HG03025 (cell line): ENCODE data around the gene IL3RA.
"Not testable (repeated sequence)": the region's sequence is repeated elsewhere in the genome, so short reads cannot be mapped to it uniquely, and the experiment has no call there.

ENCODE experiments used
- ATAC-seq: cut with Tn5 transposase; IDR thresholded peaks from one replicate; pipeline ENCODE4 v1.9.1; 2021; ENCODE audit warnings: mild to moderate bottlenecking, moderate library complexity; ENCODE audit not compliant: unreplicated experiment, low FRiP score

Gene IL3RA

DNA sequence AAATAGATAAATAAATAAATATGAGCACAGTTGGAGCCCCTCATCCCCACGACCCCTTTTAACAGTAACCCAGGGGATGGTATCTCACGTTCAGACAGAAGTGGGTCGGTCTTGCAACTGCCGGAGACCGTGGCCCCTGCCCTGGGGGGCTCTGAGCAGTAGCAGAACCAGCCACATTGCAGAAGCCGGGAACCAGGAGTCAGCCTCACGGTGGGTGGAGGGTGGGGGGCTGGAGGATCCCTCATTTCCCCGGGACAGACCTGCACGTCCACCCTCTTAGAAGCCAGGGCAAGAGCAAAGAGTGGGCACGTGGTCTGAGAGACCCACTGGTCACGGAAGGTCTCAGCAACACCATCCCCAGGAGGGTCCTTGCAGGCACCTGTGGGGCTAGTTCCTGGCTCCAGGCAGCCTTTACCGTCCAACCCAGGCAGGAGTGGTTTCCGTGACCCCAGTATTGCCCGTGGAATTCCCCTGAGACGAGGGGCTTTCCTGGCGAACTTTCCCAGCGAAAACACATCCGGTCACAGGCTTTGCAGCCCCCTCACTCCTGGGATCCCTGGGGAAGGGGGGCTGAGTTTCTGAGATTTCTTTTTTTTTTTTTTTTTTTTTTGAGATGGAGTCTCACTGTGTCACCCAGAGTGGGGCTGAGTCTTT lies 8.8 kb upstream of the IL3RA start:
- no peak for ATAC-seq

DNA sequence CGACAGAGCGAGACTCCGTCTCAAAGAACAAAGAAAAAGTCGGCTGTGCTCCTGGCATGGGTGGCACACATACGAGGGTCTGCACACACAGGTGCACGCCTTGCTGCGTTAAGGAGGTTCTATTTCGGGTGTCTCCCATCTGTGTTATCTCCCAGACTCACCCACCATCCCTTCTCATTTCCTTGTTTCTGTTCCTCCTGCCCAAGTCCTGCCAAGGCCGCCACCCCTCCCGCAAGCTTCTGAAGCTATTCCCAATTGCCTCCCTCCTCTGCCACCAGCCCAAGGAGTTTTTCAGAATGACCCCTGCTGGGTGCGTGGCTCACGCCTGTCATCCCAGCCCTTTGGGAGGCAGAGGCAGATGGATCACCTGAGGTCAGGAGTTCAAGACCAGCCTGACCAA lies 6.0 kb upstream of the IL3RA start:
- no peak for ATAC-seq

DNA sequence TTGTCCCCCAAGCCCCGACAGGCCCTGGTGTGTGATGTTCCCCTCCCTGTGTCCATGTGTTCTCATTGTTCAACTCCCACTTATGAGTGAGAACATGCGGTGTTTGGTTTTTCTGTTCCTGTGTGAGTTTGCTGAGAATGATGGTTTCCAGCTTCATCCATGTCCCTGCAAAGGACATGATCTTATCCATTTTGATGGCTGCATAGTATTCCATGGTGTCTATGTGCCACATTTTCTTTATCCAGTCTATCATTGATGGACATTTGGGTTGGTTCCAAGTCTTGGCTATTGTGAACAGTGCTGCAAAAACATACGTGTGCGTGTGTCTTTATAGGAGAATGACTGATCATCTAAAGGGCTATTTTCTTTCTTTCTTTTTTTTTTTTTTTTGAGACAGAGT lies 4.2 kb upstream of the IL3RA start:
- ATAC-seq, result not testable (repeated sequence)

DNA sequence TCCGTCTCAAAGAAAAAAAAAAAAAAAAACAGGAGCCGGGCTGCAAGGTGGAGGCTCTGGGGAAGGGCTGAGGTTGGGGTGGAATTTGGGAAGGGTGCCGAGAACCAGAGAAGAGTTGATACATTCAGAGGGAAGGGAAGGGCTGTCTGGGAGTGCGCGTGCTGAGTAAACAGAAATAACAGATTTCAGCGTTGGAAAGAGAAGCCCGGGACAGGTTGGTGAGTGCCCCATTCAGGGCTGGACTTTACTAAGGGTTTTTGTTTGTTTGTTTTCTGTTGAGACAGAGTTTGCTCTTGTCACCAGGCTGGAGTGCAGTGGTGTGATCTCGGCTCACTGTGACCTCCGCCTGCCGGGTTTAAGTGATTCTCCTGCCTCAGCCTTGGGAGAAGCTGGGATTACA lies 1.7 kb upstream of the IL3RA start:
- ATAC-seq, result no peak

DNA sequence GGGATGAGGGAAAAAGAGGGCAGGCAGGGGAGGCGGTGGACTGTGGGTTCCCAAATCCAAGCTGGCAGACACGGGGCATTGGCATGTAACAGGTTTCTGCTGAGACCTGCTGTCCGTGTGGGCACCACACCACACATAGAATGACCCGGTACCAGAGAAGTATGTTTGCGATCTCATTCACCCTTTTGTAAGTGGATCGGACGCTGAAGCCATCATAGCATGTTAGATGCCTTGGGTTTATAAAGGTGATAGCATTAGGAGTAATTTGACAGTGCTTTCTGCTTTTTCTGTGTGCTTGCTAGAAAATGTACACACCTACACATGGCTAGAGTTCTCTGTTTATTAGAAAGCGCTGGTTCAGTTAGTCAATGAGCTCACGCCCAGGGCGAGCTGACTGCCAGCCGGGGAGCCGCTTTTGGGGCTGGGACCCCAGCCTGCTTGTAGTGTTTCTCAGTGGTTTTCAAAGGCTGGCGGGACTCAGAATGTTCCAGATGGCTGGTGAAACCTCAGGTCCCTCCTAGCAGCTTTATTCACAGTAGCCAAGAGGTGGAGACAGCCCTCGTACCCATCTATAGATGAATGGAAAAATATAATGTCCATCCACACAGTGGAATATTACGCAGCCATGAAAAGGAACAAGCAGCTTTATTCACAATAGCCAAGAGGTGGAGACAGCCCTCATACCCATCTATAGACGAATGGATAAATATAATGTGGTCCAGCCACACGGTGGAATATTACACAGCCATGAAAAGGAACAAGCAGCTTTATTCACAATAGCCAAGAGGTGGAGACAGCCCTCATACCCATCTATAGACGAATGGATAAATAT lies 579 bp downstream of the IL3RA start:
- ATAC-seq, result no peak

DNA sequence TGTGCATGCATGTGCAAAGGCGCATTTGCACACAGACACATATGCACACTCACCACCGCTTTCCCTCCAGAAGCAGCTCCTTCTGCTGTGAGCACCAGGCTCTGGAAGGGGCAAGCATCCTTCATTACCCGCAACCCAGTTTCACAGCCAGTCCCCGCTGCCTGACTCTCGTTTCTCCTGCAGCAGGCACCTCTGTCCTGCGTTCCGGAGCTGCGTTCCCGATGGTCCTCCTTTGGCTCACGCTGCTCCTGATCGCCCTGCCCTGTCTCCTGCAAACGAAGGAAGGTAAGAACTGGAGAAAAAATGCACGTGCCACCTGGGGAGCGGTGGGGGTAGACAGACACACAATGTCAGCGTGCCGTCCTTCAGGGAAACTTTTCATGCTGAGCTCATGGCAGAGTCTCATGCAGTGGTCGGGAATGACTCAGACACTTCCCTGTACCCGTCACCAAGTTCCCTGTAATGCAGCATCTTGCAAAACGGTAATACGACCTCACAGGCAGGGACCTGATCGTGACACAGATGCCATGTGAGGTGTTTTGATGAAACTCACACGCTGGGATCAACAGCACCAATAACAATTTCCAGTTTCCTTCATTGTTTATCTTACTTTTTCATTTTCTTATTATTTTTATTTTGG lies 5.1 kb downstream of the IL3RA start:
- no peak for ATAC-seq

DNA sequence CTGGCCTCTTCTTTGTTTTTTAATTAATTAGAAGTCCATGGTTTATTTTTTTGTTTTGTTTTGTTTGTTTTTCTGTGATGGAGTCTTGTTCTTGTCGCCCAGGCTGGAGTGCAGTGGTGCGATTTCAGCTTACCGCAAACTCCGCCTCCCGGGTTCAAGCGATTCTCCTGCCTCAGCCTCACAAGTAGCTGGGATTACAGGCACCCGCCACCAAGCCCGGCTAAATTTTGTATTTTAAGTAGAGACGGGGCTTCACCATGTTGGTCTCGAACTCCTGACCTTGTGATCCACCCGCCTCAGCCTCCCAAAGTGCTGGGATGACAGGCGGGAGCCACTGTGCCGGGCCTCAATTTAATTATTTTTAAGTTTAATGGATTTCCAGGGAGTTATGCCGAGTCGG lies 13.0 kb downstream of the IL3RA start:
- not testable (repeated sequence) for ATAC-seq

DNA sequence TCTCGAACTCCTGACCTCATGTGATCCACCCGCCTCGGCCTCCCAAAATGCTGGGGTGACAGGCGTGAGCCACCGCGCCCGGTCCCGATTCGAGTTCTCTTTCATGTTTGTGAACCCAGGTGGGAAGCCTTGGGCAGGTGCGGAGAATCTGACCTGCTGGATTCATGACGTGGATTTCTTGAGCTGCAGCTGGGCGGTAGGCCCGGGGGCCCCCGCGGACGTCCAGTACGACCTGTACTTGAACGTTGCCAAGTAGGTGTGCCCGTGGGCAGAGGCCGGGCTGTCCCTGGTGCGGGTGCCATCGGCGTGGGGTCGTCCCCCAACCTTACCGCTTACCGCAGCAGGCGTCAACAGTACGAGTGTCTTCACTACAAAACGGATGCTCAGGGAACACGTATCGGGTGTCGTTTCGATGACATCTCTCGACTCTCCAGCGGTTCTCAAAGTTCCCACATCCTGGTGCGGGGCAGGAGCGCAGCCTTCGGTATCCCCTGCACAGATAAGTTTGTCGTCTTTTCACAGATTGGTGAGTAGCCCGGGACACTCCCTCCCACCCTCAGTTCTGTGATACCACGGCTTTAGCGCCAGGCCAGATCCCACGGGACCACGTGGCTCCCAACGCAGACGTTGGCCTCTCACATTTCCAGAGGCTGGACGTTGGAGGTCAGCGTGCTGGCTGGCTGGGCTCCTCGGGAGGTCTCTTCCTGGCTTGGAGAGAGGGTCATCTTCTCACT lies 15.6 kb downstream of the IL3RA start:
- no peak for ATAC-seq

DNA sequence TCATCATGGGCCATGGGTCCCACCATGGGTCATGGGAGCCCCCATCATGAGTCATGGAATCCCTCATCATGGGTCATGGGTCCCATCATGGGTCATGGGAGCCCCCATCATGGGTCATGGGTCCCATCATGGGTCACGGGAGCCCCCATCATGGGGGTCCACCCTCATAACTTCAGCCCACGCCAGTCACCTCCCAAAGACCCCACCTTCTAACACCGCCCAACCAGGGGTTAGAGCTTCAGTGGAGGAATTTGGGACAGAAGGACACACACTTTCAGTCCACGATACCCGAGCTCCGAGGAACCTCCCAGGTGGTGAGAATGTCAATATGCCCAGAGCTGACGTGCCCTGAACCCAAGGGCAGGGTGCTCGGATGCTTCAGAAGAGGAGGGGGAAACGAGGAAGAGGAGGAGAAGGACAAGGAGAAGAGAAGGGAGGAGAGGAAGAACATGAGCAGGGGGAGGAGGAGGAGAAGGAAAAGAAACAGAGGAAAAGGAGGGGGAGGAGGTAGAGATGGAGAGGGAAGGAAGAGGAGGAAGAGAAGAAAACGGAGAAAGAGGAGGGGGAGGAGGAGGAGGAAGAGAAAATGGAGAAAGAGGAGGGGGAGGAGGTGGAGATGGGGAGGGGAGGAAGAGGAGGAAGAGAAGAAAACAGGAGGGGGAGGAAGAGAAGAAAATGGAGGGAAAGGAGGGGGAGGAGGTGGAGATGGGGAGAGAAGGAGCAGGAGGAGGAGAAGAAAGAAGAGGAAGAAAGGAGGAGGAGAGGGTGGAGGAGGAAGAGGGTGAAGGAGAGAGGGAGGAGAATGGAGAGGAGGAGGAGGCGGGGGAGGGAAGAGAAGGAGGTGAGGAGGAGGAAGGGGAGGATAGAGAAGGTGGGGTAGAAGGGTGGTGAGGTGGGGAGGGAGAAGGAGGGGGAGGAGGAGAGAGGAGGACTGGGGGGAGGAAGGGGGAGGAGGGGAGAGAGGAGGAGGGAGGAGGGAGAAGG lies 17.7 kb downstream of the IL3RA start:
- no peak for ATAC-seq

DNA sequence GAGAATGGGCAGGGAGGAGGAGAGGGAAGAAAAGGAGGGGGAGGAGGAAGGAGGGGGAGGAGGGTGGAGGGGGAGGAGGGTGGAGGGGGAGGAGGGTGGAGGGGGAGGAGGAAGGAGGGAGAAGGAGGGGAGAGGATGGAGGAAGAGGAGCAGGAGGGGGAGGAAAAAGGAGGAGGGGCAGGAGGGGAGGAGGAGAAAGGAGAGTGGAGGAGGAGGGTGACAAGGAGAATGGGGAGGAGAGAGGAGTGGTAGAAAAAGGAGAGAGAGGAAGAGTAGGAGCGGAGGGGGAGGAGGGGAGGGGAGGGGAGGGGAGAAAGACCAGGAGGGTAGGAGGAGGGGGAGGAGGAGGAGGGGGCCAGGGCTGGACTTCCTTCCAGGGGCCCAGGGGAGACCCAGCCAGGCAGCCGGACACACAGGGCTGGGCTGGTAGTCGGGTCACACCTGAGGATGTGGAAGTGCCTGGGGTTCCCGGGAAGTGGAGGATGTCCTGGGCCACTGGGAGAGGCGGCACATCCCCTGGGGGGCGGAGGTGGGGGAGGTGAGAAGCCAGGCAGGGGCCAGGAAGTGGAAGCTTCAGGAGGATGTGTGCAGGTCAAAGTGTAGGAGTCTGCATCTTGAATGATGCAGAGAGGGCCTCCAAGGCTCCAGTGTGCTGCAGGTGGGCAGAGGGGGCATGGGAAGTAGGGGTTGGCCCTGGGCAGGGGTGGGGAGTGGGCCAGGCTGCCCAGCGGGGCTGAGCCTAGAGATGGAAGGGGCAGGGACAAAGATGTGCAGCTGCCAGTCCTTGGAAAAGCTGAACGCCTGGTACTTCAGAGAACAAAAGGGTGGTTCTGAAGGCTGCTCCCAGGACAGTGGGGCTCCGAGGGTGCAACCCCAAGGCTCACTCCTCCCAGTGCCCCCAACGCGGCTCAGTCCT lies 18.8 kb downstream of the IL3RA start:
- no peak for ATAC-seq

DNA sequence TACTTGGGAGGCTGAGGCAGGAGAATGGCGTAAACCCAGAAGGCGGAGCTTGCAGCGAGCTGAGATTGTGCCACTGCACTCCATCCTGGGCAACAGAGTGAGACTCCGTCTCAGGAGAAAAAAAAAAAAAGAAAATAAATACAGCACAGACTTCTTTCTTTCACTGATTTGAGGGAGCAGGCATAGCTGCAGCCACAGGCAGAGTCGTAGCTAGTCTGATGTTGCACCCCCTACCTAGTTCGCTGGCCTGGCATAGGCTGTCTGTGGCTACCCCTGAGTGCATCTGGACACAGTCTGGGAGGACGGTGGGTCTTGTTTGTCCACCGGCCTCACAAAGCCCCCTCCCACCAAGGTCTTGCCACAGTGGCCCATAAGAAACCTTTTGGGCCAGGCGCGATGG lies 21.4 kb downstream of the IL3RA start:
- no peak for ATAC-seq

DNA sequence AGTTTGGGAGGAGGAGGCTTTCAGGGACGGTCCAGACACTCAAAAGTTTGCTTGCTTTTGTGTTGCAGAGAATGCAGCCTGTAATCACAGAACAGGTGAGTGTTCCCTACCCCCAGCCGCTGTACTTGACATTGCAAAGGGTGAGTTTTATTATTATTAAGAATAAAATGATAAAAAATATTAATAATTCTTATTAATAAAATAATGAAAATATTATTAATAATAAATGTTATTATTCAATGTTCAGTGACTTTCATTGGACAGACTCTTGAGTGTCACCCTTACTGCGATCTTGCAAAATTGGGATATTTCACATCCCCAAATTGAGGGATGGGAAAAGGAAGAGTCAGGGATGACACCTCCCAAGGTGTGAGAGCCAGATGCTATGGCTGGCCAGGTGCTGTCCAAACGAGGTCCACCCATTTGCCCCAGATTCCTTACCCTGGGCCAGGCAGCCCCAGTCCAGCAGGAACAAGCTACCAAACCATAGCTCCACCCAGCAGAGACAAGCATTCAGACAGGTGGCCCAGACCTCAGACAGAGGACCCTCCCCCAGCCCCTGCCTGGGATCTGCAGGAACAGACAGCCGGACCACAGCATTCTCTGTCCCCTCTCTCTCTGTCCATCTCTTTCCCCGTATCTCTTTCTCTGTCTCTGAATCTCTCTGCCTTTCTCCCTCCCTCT lies 22.4 kb downstream of the IL3RA start:
- ATAC-seq, result no peak

DNA sequence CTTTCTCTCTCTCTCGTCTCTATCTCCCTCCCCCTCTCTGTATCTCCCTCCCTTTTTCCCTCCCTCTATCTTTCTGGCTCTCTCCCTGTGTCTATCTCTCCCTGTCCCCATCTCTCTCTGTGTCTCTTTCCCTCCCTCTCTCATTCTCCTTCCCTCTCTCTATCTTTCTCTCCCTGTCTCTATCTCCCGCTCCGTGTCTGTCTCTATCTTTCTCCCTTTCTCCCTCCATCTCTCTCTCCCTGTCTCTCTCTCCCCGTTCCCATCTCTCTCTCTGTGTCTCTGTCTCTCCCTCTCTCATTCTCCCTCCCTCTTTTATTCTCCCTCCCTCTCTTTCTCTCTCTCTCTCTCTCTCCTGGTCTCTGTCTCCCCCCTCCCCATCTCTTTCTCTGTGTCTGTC lies 22.9 kb downstream of the IL3RA start:
- no peak for ATAC-seq

DNA sequence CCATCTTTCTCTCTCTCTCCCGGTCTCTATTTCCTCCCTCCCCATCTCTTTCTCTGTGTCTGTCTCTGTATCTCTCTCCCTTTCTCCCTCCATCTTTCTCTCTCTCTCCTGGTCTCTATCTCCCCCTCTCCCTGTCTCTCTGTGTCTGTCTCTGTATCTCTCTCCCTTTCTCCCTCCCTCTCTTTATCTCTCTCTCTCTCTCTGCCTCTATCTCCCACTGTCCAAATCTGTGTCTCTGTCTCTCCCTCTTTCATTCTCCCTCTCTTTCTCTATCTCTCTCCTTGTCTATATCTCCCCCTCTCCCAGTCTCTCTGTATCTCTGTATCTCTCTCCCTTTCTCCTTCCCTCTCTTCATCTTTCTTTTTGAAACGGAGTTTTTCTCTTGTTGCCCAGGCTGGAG lies 23.6 kb downstream of the IL3RA start:
- ATAC-seq, result no peak

DNA sequence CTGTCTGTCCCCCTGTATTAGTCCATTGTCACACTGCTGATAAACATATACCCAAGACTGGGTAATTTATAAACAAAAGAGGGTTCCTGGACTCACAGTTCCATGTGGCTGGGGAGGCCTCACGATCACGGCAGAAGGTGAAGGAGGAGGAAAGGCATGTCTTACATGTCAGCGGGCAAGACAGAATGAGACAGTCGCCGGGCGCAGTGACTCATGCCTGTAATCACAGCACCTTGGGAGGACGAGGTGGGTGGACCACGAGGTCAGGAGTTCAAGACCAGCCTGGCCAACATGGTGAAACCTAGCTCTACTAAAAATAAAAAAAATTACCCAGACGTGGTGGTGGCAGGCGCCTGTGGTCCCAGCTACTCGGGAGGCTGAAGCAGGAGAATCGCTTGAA lies 24.7 kb downstream of the IL3RA start:
- no peak for ATAC-seq

DNA sequence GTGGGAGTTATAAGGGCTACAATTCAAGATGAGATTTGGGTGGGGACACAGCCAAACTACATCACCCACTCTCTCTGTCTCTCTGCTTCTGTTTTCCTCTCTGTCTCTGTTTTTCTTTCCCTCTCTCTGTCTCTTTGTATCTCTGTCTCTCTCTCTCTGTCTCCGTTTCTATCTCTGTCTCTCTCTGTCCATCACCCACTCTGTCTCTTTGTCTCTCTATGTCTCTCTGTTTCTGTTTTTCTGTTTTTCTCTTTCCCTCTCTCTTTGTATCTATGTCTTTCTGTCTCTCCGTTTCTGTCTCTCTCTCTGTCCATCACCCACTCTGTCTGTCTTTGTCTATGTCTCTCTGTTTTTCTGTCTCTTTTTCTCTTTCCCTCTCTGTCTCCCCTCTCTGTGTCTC lies 25.3 kb downstream of the IL3RA start:
- no peak for ATAC-seq

DNA sequence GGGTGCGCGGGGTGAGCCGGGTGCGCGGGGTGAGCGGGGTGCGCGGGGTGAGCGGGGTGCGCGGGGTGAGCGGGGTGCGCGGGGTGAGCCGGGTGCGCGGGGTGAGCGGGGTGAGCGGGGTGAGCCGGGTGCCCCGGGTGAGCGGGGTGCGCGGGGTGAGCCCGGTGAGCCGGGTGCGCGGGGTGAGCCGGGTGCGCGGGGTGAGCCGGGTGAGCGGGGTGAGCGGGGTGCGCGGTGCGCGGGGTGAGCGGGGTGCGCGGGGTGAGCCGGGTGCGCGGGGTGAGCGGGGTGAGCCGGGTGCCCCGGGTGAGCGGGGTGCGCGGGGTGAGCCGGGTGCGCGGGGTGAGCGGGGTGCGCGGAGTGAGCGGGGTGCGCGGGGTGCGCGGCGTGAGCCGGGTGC lies 29.8 kb downstream of the IL3RA start:
- ATAC-seq, result not testable (repeated sequence)

DNA sequence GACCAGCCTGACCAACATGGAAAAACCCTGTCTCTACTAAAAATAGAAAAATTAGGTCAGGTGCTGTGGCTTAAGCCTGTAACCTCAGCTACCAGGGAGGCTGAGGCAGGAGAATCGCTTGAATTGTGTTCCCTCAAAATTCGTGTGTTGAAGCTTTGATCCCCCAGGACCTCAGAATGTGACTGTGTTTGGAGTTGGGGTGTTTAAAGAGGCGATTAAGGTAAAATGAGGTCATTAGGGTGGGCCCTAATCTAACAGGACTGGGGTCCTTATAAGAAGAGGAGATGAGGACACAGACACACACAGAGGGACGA lies 31.8 kb downstream of the IL3RA start:
- no peak for ATAC-seq
